Brain pericyte (primary cell): ENCODE data around the gene RHOU.
"Not testable (repeated sequence)": the region's sequence is repeated elsewhere in the genome, so short reads cannot be mapped to it uniquely, and the experiment has no call there.

ENCODE experiments used
- DNase-seq: peaks from one replicate; pipeline ENCODE4 v3.0.0-alpha.2; 2012; ENCODE audit warnings: low read depth, low spot score

Gene RHOU

DNA sequence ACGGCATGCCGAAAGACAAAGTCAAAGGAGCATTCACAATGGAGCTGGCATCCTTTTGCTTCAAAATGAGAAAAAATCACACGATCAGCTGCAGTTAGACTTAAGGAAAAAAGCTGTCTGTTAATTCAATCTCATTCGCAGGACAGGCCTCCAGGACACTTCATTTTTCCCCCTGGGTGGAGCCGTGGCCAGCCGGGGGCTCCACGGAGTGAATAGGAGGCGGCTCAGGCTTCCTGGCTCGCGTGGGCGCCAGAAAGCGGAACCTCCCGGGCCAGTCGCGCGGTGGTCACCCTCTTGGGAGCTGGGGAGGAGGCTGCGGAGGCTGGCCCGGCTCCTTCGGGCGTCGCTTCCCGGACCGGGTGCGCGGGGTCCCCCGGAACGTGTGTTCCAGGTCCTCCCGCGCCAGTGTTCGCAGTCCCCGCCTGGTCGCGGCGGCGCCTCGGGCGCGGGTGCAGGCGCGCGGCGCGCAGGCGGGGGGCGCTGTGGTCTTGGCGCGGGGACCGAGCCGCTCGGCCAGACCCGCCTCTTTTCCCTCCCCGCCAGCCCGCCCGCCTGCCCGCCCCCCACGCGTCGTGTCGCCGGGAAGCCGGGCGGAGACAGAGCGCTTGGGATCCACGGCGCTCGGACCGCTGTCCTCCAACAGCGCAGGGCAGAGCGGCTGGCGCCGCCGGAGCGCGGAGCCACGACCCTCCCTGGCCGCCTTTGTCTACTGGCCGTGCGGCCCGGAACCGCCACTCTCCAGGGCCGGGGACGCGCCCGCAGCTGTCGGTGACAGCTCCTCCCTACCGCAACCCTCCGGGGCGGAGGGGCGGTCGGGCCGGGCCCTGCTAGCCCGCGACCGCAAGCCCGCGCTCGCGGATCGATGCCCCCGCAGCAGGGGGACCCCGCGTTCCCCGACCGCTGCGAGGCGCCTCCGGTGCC lies at the start of gene RHOU:
Gene RHOU, plus strand, starts transcription at position 599 of the 921 bp plus-strand sequence. Its CDS starts 264 bp downstream, at position 863.
- DNase-seq: no peak

DNA sequence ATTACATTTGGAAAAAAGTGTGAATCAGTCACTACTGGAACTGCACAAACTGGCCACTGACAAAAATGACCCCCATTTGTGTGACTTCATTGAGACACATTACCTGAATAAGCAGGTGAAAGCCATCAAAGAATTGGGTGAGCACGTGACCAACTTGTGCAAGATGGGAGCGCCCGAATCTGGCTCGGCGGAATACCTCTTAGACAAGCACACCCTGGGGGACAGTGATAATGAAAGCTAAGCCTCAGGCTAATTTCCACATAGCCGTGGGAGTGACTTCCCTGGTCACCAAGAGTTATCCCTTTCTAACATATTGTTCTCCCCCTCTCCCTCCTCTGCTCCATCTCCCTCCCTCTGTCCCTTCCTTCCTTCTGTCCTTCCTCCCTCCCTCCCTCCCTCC lies 47.7 kb upstream of the RHOU start:
- no peak for DNase-seq

DNA sequence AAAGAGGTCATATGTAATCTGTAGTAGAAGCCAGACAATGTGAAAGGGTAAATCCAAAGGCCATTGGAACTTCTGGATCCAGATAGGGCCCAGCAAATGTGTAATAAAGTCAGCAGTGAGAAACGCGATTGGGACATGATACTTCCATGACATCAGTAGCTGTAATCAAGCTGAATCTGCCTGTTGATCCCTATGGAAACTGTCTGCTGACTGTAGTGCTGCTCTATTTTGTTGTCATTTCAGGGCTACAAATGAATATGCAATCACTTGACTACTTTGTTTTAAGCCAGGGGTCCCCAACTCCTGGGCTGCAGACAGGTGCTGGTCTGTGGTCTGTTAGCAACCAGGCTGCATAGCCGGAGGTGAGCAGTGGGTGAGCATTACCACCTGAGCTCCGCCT lies 46.0 kb upstream of the RHOU start:
- DNase-seq: no peak

DNA sequence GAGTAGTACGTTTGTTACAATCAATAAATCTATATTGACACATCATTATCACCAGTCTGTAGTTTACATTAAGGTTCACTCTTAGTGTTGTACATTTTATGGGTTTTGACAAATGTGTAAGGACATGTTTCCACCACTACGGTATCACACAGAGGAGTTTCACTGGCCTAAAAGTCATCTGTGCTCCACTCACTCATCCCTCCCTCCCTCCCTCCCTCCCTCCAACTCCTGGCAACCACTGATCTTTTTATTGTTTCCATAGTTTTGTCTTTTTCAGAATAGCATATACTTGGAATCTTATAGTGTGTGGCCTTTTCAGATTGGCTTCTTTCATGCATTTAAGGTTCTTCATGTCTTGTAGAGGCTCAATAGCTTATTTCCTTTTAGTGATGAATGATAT lies 44.1 kb upstream of the RHOU start:
- DNase-seq: no peak

DNA sequence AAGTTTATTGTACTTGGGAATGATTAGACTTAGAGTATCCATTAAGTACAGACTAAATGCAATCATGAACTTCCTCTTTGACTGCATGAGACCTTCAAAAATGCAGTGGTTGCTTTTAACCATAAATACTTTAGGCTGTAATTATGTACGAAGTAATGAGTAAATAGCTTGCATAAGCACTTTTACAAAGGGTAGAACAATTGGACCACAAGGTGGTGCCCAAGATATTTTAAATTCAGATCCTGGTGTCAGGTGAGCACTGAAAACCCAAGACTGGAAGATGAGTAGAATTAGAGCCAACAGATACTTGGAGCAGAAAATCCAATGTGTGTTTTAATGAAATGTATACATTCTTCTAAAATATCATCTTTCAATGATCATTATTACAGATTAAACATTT lies 43.4 kb upstream of the RHOU start:
- DNase-seq: no peak

DNA sequence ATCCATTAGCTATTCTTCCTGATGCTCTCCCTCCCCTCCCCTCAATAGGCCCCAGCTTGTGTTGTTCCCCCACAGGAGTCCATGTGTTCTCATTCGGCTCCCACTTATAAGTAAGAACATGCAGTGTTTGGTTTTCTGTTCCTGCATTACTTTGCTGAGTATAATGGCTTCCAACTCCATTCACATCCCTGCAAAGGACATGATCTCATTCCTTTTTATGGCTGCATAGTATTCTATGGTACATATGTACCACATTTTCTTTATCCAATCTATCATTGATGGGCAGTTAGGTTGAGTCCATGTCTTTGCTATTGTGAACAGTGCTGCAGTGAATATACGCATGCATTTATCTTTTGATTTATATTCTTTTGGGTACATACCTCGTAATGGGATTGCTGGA lies 40.8 kb upstream of the RHOU start:
- not testable (repeated sequence) for DNase-seq

DNA sequence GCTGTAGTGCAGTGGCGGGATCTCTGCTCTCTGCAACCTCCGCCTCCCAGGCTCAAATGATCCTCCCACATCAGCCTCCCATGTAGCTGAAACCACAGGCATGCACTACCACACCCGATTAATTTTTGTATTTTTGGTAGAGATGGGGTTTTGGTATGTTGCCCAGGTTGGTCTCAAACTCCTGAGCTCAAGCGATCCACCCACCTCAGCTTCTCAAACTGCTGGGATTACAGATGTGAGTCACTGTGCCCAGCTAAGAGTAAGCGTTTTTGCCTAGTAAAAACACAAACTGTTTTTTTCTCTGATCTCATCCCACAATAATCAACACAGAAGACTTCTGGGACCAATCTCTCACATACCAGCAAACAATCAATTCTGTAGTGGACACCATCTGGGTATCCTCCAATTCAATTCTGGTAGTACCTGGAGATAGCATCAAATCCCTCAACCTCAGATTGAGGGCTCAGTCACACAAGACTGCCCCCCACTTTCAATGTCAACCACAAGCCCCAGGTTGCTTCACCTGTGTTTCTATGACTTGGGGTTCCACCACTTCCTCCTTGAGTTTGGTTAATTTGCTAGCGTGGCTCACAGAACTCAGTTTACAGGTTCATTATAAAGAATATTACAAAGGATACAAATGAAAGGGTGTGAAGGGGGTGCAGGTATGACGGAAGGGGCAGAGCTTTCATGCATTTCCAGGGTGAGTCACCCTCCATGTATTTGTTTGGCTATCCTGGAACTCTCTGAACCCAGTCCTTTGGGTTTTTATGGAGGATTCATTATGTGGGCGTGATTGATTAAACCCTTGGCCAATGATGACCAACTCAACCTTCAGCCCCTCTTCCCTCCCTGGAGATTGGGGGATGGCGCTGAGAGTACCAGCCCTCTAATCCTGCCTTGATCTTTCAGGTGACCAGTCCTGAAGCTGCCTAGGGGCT lies 40.0 kb upstream of the RHOU start:
- no peak for DNase-seq

DNA sequence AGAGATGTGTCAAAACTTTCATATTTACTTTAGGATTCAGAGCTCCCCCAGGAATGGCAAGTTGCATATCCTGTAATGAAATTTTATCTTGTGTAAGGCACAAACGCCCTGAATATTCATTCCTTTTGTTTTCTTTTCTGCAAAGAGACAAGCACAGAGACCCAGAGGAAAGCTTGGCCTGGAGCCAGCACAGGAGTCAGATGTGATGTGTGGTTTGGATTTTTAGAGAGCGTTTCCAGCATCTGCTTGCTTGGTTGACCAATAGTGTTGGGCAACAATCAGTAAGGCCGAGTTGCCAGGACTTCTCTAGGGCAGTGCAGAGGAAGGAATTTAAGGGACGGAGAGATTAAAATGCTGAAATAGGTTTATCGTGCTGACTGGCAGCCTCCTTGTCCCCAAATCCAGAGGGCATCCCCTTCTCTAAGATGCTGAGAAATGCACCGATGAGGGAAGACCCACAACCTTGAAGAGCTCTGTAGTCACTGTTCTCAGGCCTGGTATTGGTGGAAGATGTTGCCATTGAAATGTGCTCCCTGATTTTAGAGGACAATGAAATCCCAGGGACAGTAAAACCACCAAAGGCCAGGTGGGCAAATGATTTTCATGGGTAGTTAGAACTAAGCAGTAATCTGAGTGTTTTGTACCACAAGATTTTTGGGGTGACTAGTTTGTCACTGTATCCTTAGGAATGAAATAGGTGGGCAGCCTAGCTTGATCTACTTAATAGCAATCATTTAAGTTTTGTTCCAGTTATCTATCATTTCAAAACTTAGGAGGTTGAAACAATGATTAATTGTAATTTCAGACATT lies 37.9 kb upstream of the RHOU start:
- no peak for DNase-seq

DNA sequence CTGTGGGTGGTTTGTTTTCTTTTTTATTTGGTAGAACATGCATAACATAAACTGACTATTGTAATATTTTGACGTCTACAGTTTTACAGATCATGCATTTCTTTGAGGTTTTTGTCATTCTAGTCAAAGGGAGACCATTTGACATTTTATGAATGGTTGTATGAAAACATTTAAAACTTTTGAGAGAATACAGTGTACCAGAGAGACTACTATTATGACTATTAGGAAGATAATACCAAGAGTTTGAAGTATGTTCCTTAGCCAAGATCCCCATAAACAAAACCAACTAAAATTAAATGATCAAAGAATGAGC lies 37.3 kb upstream of the RHOU start:
- DNase-seq: no peak

DNA sequence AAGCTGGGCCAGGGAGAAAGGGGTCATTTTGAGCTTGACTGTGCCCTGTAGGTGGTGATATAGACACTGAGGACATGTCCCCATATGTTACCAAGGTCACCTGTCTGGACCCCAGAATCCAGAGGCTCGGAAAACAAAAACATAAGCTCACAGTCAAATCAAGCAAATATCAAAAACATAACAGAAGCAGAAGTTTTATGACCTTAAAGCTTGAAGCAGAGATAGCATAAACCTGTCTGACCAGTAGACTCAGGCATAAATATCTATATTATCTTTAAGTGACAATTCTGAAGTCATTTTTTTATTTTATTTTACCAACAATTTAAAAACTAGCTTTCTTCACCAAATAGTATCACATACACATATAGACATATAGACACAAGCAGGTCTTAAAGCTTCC lies 32.8 kb upstream of the RHOU start:
- no peak for DNase-seq

DNA sequence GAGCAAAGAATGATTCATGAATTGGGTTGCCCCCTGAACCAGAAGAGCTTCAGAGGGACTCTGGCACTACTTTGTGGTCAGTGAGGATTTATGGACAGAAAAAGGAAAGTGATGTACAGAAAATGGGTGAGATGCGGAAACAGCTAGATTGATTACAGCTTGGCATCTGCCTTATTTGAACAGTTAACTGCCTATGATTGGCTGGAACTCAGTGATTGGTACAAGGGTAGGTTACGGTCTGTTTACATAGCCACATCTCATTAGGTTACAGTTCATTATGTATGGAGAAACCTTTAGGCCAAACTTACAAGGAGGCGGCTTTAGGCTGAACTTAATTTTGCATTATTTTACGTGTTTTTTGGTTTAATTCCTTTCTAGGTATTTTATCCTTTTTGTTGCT lies 29.0 kb upstream of the RHOU start:
- no peak for DNase-seq

DNA sequence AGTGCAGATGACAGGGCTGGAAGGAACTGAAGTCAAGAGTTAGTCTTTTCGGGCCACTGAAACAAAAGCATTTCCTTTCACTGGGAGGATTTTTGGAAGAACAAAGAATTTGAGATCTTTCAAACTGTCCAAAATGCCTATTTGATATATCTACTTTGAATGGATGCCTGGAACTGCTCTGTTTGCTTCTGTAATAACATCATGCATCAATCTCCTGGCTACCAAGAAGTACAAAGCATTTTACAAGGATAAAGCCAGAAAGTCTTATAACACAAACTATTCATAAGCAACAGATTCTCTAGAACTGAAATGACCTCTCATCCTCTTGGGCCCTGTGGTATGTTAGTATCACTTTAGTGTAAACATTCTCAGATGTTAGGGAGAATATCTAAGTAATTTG lies 18.2 kb upstream of the RHOU start:
- DNase-seq: no peak

DNA sequence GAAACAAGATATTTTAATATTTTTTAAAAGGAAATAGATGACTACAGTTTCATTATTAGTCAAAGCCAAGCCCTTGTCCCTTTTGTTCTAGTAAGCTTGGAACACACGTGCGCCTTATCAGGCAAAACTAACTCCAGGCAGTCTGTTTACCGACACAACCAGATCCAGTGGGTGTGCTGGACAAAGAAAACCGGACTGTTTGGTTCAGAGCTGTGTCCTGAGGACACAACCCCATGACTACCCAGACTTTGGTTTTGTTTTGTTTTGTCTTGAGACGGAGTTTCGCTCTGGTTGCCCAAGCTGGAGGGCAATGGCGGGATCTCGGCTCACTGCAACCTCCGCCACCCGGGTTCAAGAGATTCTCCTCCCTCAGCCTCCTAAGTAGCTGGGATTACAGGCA lies 13.9 kb upstream of the RHOU start:
- DNase-seq: no peak

DNA sequence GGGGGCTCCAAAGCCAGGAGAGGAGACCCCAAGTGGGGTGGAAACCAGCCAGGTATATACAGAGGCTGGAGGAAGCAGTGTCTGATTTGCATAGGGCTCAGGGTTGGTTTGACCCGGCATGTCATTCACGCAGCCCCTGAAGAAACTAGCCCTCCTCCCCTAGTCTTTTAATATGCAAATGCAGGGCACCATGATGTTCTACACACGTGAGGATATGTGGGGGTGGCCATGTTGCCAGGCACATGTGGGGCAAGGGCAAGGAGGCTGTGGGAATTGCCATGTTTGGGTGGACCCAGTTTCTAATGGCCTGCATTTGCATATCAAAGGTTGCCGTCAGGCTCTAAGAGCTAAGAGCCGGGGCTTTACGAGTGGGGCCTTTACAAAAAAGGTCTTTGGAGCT lies 12.0 kb upstream of the RHOU start:
- no peak for DNase-seq

DNA sequence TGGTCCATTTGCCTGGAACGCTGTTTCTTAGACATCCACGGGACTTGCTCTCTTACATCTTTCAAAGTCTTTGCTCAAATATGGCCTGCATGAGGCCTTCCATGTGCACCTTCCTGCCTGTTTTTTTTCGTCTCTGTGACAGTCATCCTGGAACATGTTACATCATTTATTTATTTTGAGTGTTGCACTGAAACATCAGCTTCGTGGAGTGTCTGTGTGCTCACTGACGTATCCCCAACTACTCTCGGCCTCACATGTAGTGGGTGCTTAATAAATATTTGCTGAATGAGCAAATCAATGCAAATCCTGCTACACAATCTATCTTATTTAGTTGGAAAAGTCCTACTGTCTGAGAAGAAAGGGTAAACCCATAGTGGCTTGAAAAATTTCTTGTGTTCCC lies 11.4 kb upstream of the RHOU start:
- DNase-seq: no peak

DNA sequence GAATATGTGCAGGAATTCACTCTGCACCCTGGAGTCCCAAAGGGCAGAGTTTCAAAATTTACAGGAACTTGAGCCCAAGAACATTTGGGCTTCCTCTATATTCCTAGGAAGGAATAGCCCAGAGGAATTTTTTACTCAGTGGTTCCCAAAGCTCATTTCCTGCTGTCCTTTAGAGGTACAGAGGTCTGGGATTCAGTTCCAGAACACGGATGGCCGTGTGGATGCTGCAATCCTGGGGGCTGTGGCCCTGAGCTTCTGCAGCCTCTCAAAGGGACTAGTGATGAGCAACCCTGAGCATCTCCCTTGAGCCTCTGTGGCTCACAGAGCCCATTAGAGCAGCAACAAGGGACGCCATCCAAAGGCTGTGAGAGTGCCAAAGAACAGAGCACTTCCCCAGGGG lies 10.1 kb upstream of the RHOU start:
- DNase-seq: no peak

DNA sequence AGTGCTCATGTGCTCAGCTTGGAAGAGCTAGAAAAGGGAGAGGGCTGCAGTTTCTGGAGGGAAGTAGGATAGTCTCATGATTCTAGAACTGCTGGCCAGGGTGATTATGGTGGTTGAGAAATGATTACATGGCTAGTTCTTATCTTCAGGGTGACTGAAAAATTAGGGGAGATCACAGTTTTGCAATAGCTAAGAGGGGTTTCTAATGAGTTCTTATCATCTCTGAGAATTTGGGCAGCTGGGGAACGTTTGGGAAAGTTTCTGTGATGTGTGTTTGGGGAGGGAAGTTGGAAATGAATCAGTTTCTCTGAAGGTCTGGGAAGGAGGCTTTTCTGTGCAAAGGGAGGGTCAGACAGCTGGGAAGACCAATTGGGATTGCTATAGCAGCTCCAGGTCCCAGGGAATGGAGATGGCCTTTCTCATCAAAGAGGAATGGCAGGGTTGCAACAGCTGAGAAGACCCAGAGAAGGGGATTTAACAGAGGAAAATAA lies 7.6 kb upstream of the RHOU start:
- DNase-seq: no peak

DNA sequence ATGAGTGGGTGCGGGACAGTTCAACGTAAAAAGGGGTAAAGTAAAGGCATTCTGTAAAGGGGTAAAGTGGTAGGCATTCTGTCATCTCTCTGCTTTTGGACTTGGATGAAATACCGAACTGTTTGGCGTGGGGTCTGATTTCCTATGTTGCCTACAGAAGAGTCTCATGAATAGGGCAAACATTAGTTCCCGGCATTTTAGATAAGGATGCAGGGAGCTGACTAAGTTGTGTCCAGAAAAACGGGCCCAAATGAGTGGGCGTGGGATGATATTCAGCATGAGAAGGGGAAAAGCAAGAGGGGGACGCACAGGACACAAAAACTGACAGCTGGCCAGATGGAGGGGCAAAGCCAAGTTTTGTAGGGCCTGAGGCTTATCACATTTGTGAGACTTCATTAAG lies 2.9 kb upstream of the RHOU start:
- no peak for DNase-seq

DNA sequence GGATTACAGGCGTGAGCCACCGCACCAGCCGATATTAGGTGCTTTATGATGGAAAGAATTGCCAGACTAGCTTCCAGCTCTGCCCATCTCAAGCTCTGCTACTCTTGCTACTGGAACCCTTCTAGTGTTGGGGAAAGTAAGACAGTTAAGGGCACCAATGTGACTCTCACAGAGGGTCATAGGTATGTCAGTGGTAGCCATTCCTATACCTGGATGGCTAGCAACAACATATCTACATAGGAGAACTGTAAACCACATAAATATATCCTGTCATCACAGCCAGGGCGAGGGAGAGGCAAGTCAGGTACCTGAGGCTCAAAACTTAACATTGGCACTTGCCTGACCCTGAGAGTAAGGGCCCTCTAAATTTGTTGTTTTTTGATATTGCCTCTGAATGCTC lies 1.7 kb upstream of the RHOU start:
- no peak for DNase-seq

DNA sequence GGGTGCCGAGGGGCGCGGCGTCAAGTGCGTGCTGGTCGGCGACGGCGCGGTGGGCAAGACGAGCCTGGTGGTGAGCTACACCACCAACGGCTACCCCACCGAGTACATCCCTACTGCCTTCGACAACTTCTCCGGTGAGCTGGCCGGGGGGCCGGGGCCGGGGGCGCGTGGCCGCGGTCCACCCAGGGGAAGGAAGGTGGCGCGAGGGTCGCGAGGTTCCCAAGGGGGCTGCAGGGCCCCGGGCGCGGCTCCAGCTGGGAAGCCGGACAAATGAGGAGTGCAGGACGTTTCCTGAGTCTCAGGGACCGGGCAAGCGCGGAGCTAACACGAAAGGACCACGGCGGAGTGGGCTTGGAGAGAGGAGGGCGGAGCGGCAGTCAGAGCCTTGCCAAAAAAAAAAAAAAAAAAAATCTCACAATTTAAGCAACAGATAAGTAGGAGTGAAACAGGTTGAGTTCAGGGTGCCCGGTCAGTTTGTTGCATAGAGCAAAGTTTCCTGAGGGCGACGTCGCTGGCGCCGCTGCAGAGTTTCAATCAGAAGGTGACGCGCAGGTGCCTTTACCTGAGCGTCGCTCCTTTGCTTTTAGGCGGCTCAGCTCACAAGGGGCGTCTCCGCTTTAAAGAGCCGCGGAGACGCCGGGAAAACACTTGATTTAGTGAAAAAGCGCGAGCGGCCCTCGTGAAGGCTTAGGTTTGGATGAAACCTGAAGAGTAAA lies 750 bp downstream of the RHOU start:
- no peak for DNase-seq

DNA sequence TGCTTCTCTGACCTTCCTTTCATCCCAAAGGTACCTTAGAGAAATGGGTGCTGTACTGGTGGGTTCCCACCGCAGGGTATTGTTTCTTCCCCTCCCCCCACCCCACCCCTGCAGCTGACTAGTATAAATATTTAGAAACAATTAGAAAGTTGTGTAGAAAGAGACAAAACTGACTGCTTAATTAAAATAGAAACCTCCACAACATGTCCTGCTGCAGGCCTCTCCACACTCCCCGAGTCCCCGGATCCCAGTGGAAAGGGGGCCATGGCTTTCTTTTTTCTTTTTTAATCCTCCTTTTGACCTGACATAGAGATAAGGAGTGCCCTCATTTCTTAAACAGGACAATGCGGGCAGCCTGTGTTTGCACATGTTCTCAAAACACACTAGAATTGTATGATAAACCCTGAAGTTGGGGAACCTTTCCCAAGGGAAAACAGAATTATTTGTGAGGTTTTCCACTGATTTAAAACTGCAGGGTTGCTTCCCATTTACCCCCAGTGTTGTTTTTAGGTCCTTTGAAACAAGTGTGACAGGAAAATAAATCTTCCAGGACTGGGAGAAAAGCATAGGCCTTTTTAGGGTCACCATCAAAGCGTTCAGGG lies 1.7 kb downstream of the RHOU start:
- no peak for DNase-seq
